SK-N-MC (cell line): ENCODE data around the gene ZNF793.

ENCODE experiments used
- DNase-seq: peaks from one replicate; pipeline ENCODE4 v3.0.0-alpha.2; 2011; ENCODE audit warnings: low read depth, low spot score
- H3K27ac ChIP-seq: fragments of 200-600 bp; sonication (generic); 2 replicates; pipeline ENCODE4 v1.5.1; 2016; ENCODE audit warnings: mixed run types
- H3K36me3 ChIP-seq: fragments of 200-600 bp; sonication (generic); 2 replicates; pipeline ENCODE4 v1.6.1; 2017; ENCODE audit warnings: antibody characterized with exemption, low read length, mixed read lengths; ENCODE audit not compliant: insufficient read depth
- H3K4me3 ChIP-seq: fragments of 200-600 bp; sonication (generic); 2 replicates; pipeline ENCODE4 v1.5.1; 2016
- H3K9ac ChIP-seq: fragments of 200-600 bp; sonication (generic); 2 replicates; pipeline ENCODE4 v1.8.0; 2017; ENCODE audit warnings: mixed run types, mixed read lengths; ENCODE audit not compliant: insufficient read length
- H3K9me3 ChIP-seq: fragments of 200-600 bp; sonication (generic); 2 replicates; pipeline ENCODE4 v1.6.1; 2017; ENCODE audit warnings: low read depth, mild to moderate bottlenecking, antibody characterized with exemption, low read length, moderate library complexity, mixed read lengths
- EZH2 ChIP-seq: fragments of 200-600 bp; sonication (generic); IDR thresholded peaks from one replicate; pipeline ENCODE4 v1.6.1; 2017; ENCODE audit warnings: antibody characterized with exemption
- FOXP2 ChIP-seq: optimal IDR thresholded peaks from 2 replicates; pipeline ENCODE3; 2011; ENCODE audit warnings: mild to moderate bottlenecking, moderate library complexity; ENCODE audit not compliant: insufficient read depth; ENCODE audit errors: extremely low read length, control extremely low read depth
- POLR2AphosphoS5 ChIP-seq: IDR thresholded peaks from 2 replicates; pipeline ENCODE4 v1.6.1; 2012; ENCODE audit warnings: mild to moderate bottlenecking, low read depth, low read length, borderline replicate concordance

Gene ZNF793

GRCh38 chr19:37506387-37507166 is at the start of gene ZNF793:
ZNF793 (plus strand) TSS chr19:37506939; CDS start chr19:37523440, 16,501 bp downstream.
- no peak within 1 kb of the TSS for H3K27ac ChIP-seq
- H3K9me3 ChIP-seq: no peaks in the 10 kb centered on the region
- no peak for TF ChIP-seq POLR2AphosphoS5
- no peak for TF ChIP-seq EZH2
- no peak for TF ChIP-seq FOXP2
- no peak within 1 kb of the TSS for H3K9ac ChIP-seq
- H3K4me3 ChIP-seq: peak within 1 kb of the TSS; percentile 55
- DNase-seq: no peak
- H3K36me3 ChIP-seq: no peaks in the 10 kb centered on the region

GRCh38 chr19:37466277-37466797 is 40.4 kb upstream of the ZNF793 start:
- no peak overlapping the region; the same call in 1 of the 2 replicates for H3K27ac ChIP-seq
- peak overlapping the region; percentile 89 for H3K4me3 ChIP-seq
- H3K9me3 ChIP-seq: peaks cover 15% of the 10 kb centered on the region
- peaks cover 41% of the 10 kb centered on the region for H3K36me3 ChIP-seq
- DNase-seq: no peak
- TF ChIP-seq FOXP2 (no peak), EZH2 (no peak), POLR2AphosphoS5 (no peak)
- peak overlapping the region; percentile 83 for H3K9ac ChIP-seq

- H3K4me3 ChIP-seq: peak within 1 kb of the TSS; percentile 89
- H3K9ac ChIP-seq: peak within 1 kb of the TSS; percentile 83
- DNase-seq: peak; percentile 76
- peaks cover 17% of the 10 kb centered on the region for H3K9me3 ChIP-seq
- peak within 1 kb of the TSS; percentile 91 for H3K27ac ChIP-seq
- TF ChIP-seq EZH2: no peak
- no peak for TF ChIP-seq FOXP2
- TF ChIP-seq POLR2AphosphoS5: peak; percentile 82
- H3K36me3 ChIP-seq: peaks cover 40% of the 10 kb centered on the region
These were observed 39.7 kb upstream of the ZNF793 start, which contains the start of gene ZNF569 for GRCh38 chr19:37466798-37467607. ZNF569 (minus strand) TSS chr19:37467444; CDS start chr19:37444921, 22,523 bp downstream.

- DNase-seq: no peak
- no peak overlapping the region; the same call in 1 of the 2 replicates for H3K27ac ChIP-seq
- peaks cover 36% of the 10 kb centered on the region for H3K36me3 ChIP-seq
- H3K9me3 ChIP-seq: peaks cover 17% of the 10 kb centered on the region
- TF ChIP-seq POLR2AphosphoS5 (no peak), EZH2 (no peak), FOXP2 (no peak)
- H3K4me3 ChIP-seq: peak overlapping the region; percentile 89
- no peak overlapping the region for H3K9ac ChIP-seq
These were observed 39.1 kb upstream of the ZNF793 start for GRCh38 chr19:37467608-37468090.

- no peak for DNase-seq
- Histone ChIP-seq H3K9me3 (peaks cover 12% of the 10 kb centered on the region; the same call in 1 of the 2 replicates), H3K9ac (peak within 1 kb of the TSS; percentile 82)
These were observed 37.6 kb upstream of the ZNF793 start, which contains the start of gene ZNF570 for GRCh38 chr19:37468961-37469777. ZNF570 (plus strand) TSS chr19:37469356; CDS start chr19:37470355, 999 bp downstream.

GRCh38 chr19:37470216-37470615 is 36.5 kb upstream of the ZNF793 start:
- TF ChIP-seq FOXP2 (no peak), EZH2 (no peak), POLR2AphosphoS5 (no peak)
- DNase-seq: no peak
- Histone ChIP-seq H3K9ac (peak overlapping the region; percentile 82), H3K9me3 (peaks cover 4% of the 10 kb centered on the region; the same call in 1 of the 2 replicates), H3K4me3 (peak overlapping the region; percentile 94), H3K36me3 (peaks cover 12% of the 10 kb centered on the region), H3K27ac (no peak overlapping the region)

More at GRCh38 chr19:37468961-37469777, 37.6 kb upstream of the ZNF793 start, which contains the start of gene ZNF570:
- TF ChIP-seq EZH2 (no peak), POLR2AphosphoS5 (peak; percentile 70; the same call in 1 of the 2 replicates), FOXP2 (peak; percentile 38)
- Histone ChIP-seq H3K36me3 (peaks cover 22% of the 10 kb centered on the region), H3K27ac (0 out of 2 replicates have a peak within 1 kb of the TSS, but pooled peaks have one; percentile 45), H3K4me3 (peak within 1 kb of the TSS; percentile 94)

- no peak overlapping the region for H3K9ac ChIP-seq
- H3K9me3 ChIP-seq: peaks cover 7% of the 10 kb centered on the region; the same call in 1 of the 2 replicates
- TF ChIP-seq FOXP2 (no peak), EZH2 (no peak), POLR2AphosphoS5 (no peak)
- no peak overlapping the region for H3K27ac ChIP-seq
- peaks cover 27% of the 10 kb centered on the region for H3K36me3 ChIP-seq
- H3K4me3 ChIP-seq: no peak overlapping the region
- DNase-seq: no peak
These were observed 34.6 kb upstream of the ZNF793 start for GRCh38 chr19:37472165-37472564.
